WTC11 (cell line): ENCODE results near the gene TSC1. TPM values are rescaled to one million over a fixed set of nuclear protein-coding genes. Genes with fewer than 3 reads are reported as not detected.

Experiments
- ATAC-seq: fragments of 200-7000 bp; cut with Tn5 transposase; 2 replicates; pipeline ENCODE4 v1.10.0; 2021; ENCODE audit warnings: mild to moderate bottlenecking, moderate library complexity
- CTCF ChIA-PET: fragments of 300-600 bp; sonication (Branson Sonifier 250); formaldehyde crosslinking; loops from one replicate; lab custom pipeline; 2021; ENCODE audit warnings: antibody characterized with exemption; lab: Charles Lee
- POLR2A ChIA-PET: fragments of 350-600 bp; sonication (Branson Sonifier 250); formaldehyde crosslinking; loops from one replicate; lab custom pipeline; 2021; ENCODE audit warnings: antibody characterized with exemption; lab: Charles Lee
- DNase-seq: peaks from one replicate; pipeline ENCODE4 v3.0.0; 2021; ENCODE audit warnings: low spot score
- H3K27ac Mint-ChIP-seq: 2 replicates; pipeline ENCODE4 v1.8.0; 2021; ENCODE audit warnings: mixed read lengths
- H3K27me3 Mint-ChIP-seq: 2 replicates; pipeline ENCODE4 v1.8.0; 2021; ENCODE audit warnings: low read depth, mild to moderate bottlenecking, moderate library complexity, mixed read lengths
- H3K36me3 Mint-ChIP-seq: 2 replicates; pipeline ENCODE4 v1.8.0; 2021; ENCODE audit warnings: mixed read lengths
- H3K4me1 Mint-ChIP-seq: 2 replicates; pipeline ENCODE4 v1.8.0; 2022; ENCODE audit warnings: mixed read lengths
- H3K4me3 Mint-ChIP-seq: 2 replicates; pipeline ENCODE4 v1.8.0; 2021; ENCODE audit warnings: mild to moderate bottlenecking, moderate library complexity, mixed read lengths
- H3K9me3 Mint-ChIP-seq: 2 replicates; pipeline ENCODE4 v1.8.0; 2021; ENCODE audit warnings: mixed read lengths
- ATF1 ChIP-seq: sonication (generic); formaldehyde crosslinking; IDR thresholded peaks from 2 replicates; pipeline ENCODE4 v1.8.1; 2023; ENCODE audit warnings: mild to moderate bottlenecking, moderate library complexity, missing genetic modification reagents
- CREB1 ChIP-seq: sonication (generic); formaldehyde crosslinking; IDR thresholded peaks from 2 replicates; pipeline ENCODE4 v1.8.0; 2023; ENCODE audit warnings: mild to moderate bottlenecking, missing genetic modification reagents
- E2F5 ChIP-seq: sonication (generic); formaldehyde crosslinking; IDR thresholded peaks from 2 replicates; pipeline ENCODE4 v1.8.1; 2022; ENCODE audit warnings: mild to moderate bottlenecking, moderate library complexity, missing genetic modification reagents
- ERG ChIP-seq: fragments of 250-450 bp; sonication (Bioruptor Pico); IDR thresholded peaks from 2 replicates; pipeline ENCODE4 v1.8.0; 2021; ENCODE audit warnings: mild to moderate bottlenecking
- GTF2I ChIP-seq: fragments of 250-450 bp; sonication (Bioruptor Pico); conservative IDR thresholded peaks from 2 replicates; pipeline ENCODE4 v1.4.0; 2021; ENCODE audit warnings: mild to moderate bottlenecking
- KAT7 ChIP-seq: sonication (generic); formaldehyde crosslinking; IDR thresholded peaks from 2 replicates; pipeline ENCODE4 v1.8.1; 2023; ENCODE audit warnings: missing genetic modification reagents, mild to moderate bottlenecking, borderline replicate concordance
- MXD4 ChIP-seq: fragments of 250-450 bp; sonication (Bioruptor Pico); IDR thresholded peaks from 2 replicates; pipeline ENCODE4 v1.8.0; 2021; ENCODE audit warnings: mild to moderate bottlenecking, moderate library complexity, borderline replicate concordance
- SMAD4 ChIP-seq: sonication (generic); formaldehyde crosslinking; IDR thresholded peaks from 2 replicates; pipeline ENCODE4 v1.8.0; 2022; ENCODE audit warnings: mild to moderate bottlenecking, missing genetic modification reagents
- TCF7 ChIP-seq: sonication (generic); formaldehyde crosslinking; IDR thresholded peaks from 2 replicates; pipeline ENCODE4 v1.8.0; 2022; ENCODE audit warnings: mild to moderate bottlenecking, low read depth, missing genetic modification reagents, moderate library complexity
- ZBTB21 ChIP-seq: sonication (generic); formaldehyde crosslinking; IDR thresholded peaks from 2 replicates; pipeline ENCODE4 v1.8.1; 2023; ENCODE audit warnings: mild to moderate bottlenecking, missing genetic modification reagents, borderline replicate concordance
- ZNF121 ChIP-seq: sonication (generic); formaldehyde crosslinking; IDR thresholded peaks from 2 replicates; pipeline ENCODE4 v1.8.0; 2023; ENCODE audit warnings: missing genetic modification reagents
- ZNF232 ChIP-seq: sonication (generic); formaldehyde crosslinking; IDR thresholded peaks from 2 replicates; pipeline ENCODE4 v1.8.0; 2022; ENCODE audit warnings: mild to moderate bottlenecking, missing genetic modification reagents
- ZNF263 ChIP-seq: sonication (generic); formaldehyde crosslinking; IDR thresholded peaks from 2 replicates; pipeline ENCODE4 v1.8.1; 2022; ENCODE audit warnings: low read depth, mild to moderate bottlenecking, moderate library complexity, missing genetic modification reagents
- ZNF317 ChIP-seq: sonication (generic); formaldehyde crosslinking; IDR thresholded peaks from 2 replicates; pipeline ENCODE4 v1.8.1; 2023; ENCODE audit warnings: low read depth, mild to moderate bottlenecking, moderate library complexity, missing genetic modification reagents, borderline replicate concordance
- ZNF671 ChIP-seq: fragments of 250-450 bp; sonication (Bioruptor Pico); IDR thresholded peaks from 2 replicates; pipeline ENCODE4 v1.8.0; 2021; ENCODE audit warnings: mild to moderate bottlenecking
- total RNA-seq: library from RNA; stranded (reverse); gene quantifications from 3 replicates; pipeline ENCODE4 v1.2.3, GENCODE V29; 2021
- TF ChIP-seq, protein P1 (sequence below): sonication (generic); formaldehyde crosslinking; IDR thresholded peaks from 2 replicates; pipeline ENCODE4 v1.8.0; 2022; ENCODE audit warnings: mild to moderate bottlenecking, missing genetic modification reagents
- TF ChIP-seq, protein P2 (sequence below): sonication (generic); formaldehyde crosslinking; conservative IDR thresholded peaks from 2 replicates; pipeline ENCODE4 v1.8.1; 2023; ENCODE audit warnings: mild to moderate bottlenecking, low read depth, missing genetic modification reagents, moderate library complexity
- TF ChIP-seq, protein P3 (sequence below): sonication (generic); formaldehyde crosslinking; IDR thresholded peaks from 2 replicates; pipeline ENCODE4 v1.8.1; 2022; ENCODE audit warnings: low read depth, missing genetic modification reagents, borderline replicate concordance

The TSC1 gene
- total RNA-seq, 1 experiment from 2014 or later: 52.9 TPM

- H3K27me3 Mint-ChIP-seq: peaks cover 3% of the 10 kb centered on the region; the same call in 1 of the 2 replicates
- peaks cover 5% of the 10 kb centered on the region for H3K9me3 Mint-ChIP-seq
- TF ChIP-seq SMAD4 (CRISPR knock-in tag) (no peak), E2F5 (CRISPR knock-in tag) (no peak), ZNF671 (CRISPR knock-in tag) (no peak), GTF2I (CRISPR knock-in tag) (no peak), KAT7 (CRISPR knock-in tag) (no peak), ZBTB21 (CRISPR knock-in tag) (no peak), ZNF232 (CRISPR knock-in tag) (no peak), ATF1 (CRISPR knock-in tag) (no peak), ZNF121 (CRISPR knock-in tag) (no peak), TCF7 (CRISPR knock-in tag) (no peak), ZNF317 (CRISPR knock-in tag) (no peak), MXD4 (CRISPR knock-in tag) (no peak), CREB1 (no peak), ERG (CRISPR knock-in tag) (no peak)
- TF ChIP-seq, protein P1, sequence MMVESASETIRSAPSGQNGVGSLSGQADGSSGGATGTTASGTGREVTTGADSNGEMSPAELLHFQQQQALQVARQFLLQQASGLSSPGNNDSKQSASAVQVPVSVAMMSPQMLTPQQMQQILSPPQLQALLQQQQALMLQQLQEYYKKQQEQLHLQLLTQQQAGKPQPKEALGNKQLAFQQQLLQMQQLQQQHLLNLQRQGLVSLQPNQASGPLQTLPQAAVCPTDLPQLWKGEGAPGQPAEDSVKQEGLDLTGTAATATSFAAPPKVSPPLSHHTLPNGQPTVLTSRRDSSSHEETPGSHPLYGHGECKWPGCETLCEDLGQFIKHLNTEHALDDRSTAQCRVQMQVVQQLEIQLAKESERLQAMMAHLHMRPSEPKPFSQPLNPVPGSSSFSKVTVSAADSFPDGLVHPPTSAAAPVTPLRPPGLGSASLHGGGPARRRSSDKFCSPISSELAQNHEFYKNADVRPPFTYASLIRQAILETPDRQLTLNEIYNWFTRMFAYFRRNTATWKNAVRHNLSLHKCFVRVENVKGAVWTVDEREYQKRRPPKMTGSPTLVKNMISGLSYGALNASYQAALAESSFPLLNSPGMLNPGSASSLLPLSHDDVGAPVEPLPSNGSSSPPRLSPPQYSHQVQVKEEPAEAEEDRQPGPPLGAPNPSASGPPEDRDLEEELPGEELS: no peak
- TF ChIP-seq, protein P2, sequence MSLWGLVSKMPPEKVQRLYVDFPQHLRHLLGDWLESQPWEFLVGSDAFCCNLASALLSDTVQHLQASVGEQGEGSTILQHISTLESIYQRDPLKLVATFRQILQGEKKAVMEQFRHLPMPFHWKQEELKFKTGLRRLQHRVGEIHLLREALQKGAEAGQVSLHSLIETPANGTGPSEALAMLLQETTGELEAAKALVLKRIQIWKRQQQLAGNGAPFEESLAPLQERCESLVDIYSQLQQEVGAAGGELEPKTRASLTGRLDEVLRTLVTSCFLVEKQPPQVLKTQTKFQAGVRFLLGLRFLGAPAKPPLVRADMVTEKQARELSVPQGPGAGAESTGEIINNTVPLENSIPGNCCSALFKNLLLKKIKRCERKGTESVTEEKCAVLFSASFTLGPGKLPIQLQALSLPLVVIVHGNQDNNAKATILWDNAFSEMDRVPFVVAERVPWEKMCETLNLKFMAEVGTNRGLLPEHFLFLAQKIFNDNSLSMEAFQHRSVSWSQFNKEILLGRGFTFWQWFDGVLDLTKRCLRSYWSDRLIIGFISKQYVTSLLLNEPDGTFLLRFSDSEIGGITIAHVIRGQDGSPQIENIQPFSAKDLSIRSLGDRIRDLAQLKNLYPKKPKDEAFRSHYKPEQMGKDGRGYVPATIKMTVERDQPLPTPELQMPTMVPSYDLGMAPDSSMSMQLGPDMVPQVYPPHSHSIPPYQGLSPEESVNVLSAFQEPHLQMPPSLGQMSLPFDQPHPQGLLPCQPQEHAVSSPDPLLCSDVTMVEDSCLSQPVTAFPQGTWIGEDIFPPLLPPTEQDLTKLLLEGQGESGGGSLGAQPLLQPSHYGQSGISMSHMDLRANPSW (CRISPR knock-in tag): no peak
- H3K4me1 Mint-ChIP-seq: peaks cover 19% of the 10 kb centered on the region
- no peak overlapping the region for H3K4me3 Mint-ChIP-seq
- ATAC-seq (no peak), DNase-seq (no peak)
- no peaks in the 10 kb centered on the region for H3K36me3 Mint-ChIP-seq
- POLR2A ChIA-PET: no interaction called here
- CTCF ChIA-PET: interaction anchor here (0.8 to 1.2 kb wide), 3 partner anchors 9 to 200 kb away, joined by 3 to 5 read pairs (median 3); no protein-coding TSS in a partner anchor
- H3K27ac Mint-ChIP-seq: no peak overlapping the region
Observed at GRCh38 chr9:132988244-132989013, 44.0 kb upstream of the TSC1 start.

GRCh38 chr9:132986640-132987620 lies 42.5 kb upstream of the TSC1 start:
- ChIA-PET CTCF (interaction anchor here (1.0 kb wide), 1 partner anchor 35 kb away, joined by 3 read pairs; no protein-coding TSS in a partner anchor), POLR2A (no interaction called here)
- no peak for DNase-seq
- Mint-ChIP-seq H3K36me3 (no peaks in the 10 kb centered on the region), H3K27ac (no peak overlapping the region), H3K27me3 (peaks cover 3% of the 10 kb centered on the region; the same call in 1 of the 2 replicates), H3K4me3 (no peak overlapping the region), H3K4me1 (peaks cover 9% of the 10 kb centered on the region), H3K9me3 (peaks cover 5% of the 10 kb centered on the region)
- no peak for ATAC-seq
- TF ChIP-seq SMAD4 (CRISPR knock-in tag) (no peak), ZNF263 (CRISPR knock-in tag) (no peak)
- TF ChIP-seq, protein P3, sequence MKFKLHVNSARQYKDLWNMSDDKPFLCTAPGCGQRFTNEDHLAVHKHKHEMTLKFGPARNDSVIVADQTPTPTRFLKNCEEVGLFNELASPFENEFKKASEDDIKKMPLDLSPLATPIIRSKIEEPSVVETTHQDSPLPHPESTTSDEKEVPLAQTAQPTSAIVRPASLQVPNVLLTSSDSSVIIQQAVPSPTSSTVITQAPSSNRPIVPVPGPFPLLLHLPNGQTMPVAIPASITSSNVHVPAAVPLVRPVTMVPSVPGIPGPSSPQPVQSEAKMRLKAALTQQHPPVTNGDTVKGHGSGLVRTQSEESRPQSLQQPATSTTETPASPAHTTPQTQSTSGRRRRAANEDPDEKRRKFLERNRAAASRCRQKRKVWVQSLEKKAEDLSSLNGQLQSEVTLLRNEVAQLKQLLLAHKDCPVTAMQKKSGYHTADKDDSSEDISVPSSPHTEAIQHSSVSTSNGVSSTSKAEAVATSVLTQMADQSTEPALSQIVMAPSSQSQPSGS (CRISPR knock-in tag): no peak
